OCI-LY1 (cell line): ENCODE data around the gene BBS9.

Experiments
- H2AFZ ChIP-seq: fragments of 200-600 bp; sonication (generic), shearing (Covaris generic); 2 replicates; pipeline ENCODE4 v1.6.0; 2014; ENCODE audit warnings: antibody characterized with exemption, mild to moderate bottlenecking, low read length
- H3F3A ChIP-seq: fragments of 200-600 bp; sonication (generic), shearing (Covaris generic); 2 replicates; pipeline ENCODE4 v1.6.0; 2014; ENCODE audit warnings: mild to moderate bottlenecking, antibody characterized with exemption, low read length, moderate library complexity; ENCODE audit not compliant: insufficient read depth
- H3K27ac ChIP-seq: fragments of 200-600 bp; sonication (generic); 2 replicates; pipeline ENCODE4 v1.5.1; 2014; ENCODE audit warnings: low read length, mixed run types, mild to moderate bottlenecking, low read depth; ENCODE audit not compliant: poor library complexity, severe bottlenecking
- H3K27me3 ChIP-seq: fragments of 200-600 bp; sonication (generic); 2 replicates; pipeline ENCODE4 v1.6.0; 2014; ENCODE audit warnings: antibody characterized with exemption, mild to moderate bottlenecking, low read length, moderate library complexity; ENCODE audit not compliant: insufficient read depth
- H3K36me3 ChIP-seq: fragments of 200-600 bp; sonication (generic); 2 replicates; pipeline ENCODE4 v1.6.1; 2014; ENCODE audit warnings: mild to moderate bottlenecking, antibody characterized with exemption, low read length, moderate library complexity, mixed read lengths; ENCODE audit not compliant: insufficient read depth
- H3K4me1 ChIP-seq: fragments of 200-600 bp; sonication (generic); 2 replicates; pipeline ENCODE4 v1.5.1; 2014; ENCODE audit warnings: mild to moderate bottlenecking, low read length, moderate library complexity; ENCODE audit not compliant: insufficient read depth, severe bottlenecking
- H3K4me2 ChIP-seq: fragments of 200-600 bp; sonication (generic), shearing (Covaris generic); 2 replicates; pipeline ENCODE4 v1.6.1; 2014; ENCODE audit warnings: low read length
- H3K4me3 ChIP-seq: fragments of 200-600 bp; sonication (generic); 2 replicates; pipeline ENCODE4 v1.5.1; 2014; ENCODE audit warnings: low read length, low read depth, mild to moderate bottlenecking, mixed read lengths; ENCODE audit not compliant: poor library complexity, severe bottlenecking
- H3K79me2 ChIP-seq: fragments of 200-600 bp; shearing (Covaris generic); 2 replicates; pipeline ENCODE4 v1.6.1; 2016; ENCODE audit warnings: mixed run types, low read length, mixed read lengths; ENCODE audit not compliant: insufficient read depth
- H3K9ac ChIP-seq: fragments of 200-600 bp; sonication (generic), shearing (Covaris generic); 2 replicates; pipeline ENCODE4 v1.6.1; 2014; ENCODE audit warnings: mild to moderate bottlenecking, low read length, mixed read lengths
- H3K9me2 ChIP-seq: fragments of 200-600 bp; sonication (generic), shearing (Covaris generic); 2 replicates; pipeline ENCODE4 v1.6.1; 2014; ENCODE audit warnings: low read depth, mild to moderate bottlenecking, low read length, mixed read lengths
- H3K9me3 ChIP-seq: fragments of 200-600 bp; shearing (Covaris generic); 2 replicates; pipeline ENCODE4 v1.6.1; 2014; ENCODE audit warnings: low read length, mixed read lengths
- H4K20me1 ChIP-seq: fragments of 200-600 bp; sonication (generic), shearing (Covaris generic); 2 replicates; pipeline ENCODE4 v1.6.0; 2016; ENCODE audit warnings: mild to moderate bottlenecking, low read length; ENCODE audit not compliant: insufficient read depth
- CTCF ChIP-seq: fragments of 200-600 bp; sonication (generic), shearing (Covaris generic); IDR thresholded peaks from 2 replicates; pipeline ENCODE4 v1.5.1; 2017; ENCODE audit warnings: mild to moderate bottlenecking, antibody characterized with exemption, low read length, moderate library complexity, mixed read lengths
- EZH2 ChIP-seq: fragments of 200-600 bp; sonication (generic), shearing (Covaris generic); IDR thresholded peaks from 2 replicates; pipeline ENCODE4 v1.8.0; 2017; ENCODE audit warnings: borderline replicate concordance, mixed run types, mild to moderate bottlenecking, antibody characterized with exemption, low read length, moderate library complexity, mixed read lengths

Gene BBS9

GRCh38 chr7:33449847-33450246 lies 320.5 kb downstream of the BBS9 start:
- H3F3A ChIP-seq, result no peaks in the 10 kb centered on the region
- TF ChIP-seq EZH2, result no peak
- TF ChIP-seq CTCF, result no peak
- no peaks in the 10 kb centered on the region for H3K79me2 ChIP-seq
- H3K27ac ChIP-seq, result no peak overlapping the region
- no peak overlapping the region for H3K4me3 ChIP-seq
- H3K4me2 ChIP-seq, result no peak overlapping the region
- no peaks in the 10 kb centered on the region for H3K9me3 ChIP-seq
- no peaks in the 10 kb centered on the region for H4K20me1 ChIP-seq
- no peak overlapping the region for H3K9ac ChIP-seq
- no peaks in the 10 kb centered on the region for H3K4me1 ChIP-seq
- no peaks in the 10 kb centered on the region for H3K27me3 ChIP-seq
- H2AFZ ChIP-seq, result no peak overlapping the region
- H3K9me2 ChIP-seq, result no peaks in the 10 kb centered on the region
- no peaks in the 10 kb centered on the region for H3K36me3 ChIP-seq

- Histone ChIP-seq H3F3A (no peaks in the 10 kb centered on the region), H3K9me3 (no peaks in the 10 kb centered on the region), H3K4me2 (no peak overlapping the region), H3K27me3 (no peaks in the 10 kb centered on the region), H3K79me2 (no peaks in the 10 kb centered on the region), H2AFZ (no peak overlapping the region), H3K4me1 (no peaks in the 10 kb centered on the region), H3K9ac (no peak overlapping the region), H3K27ac (no peak overlapping the region), H3K9me2 (no peaks in the 10 kb centered on the region), H3K36me3 (no peaks in the 10 kb centered on the region), H4K20me1 (no peaks in the 10 kb centered on the region), H3K4me3 (no peak overlapping the region)
- TF ChIP-seq EZH2, result no peak
- TF ChIP-seq CTCF, result no peak
Observed at GRCh38 chr7:33452805-33453502, 323.6 kb downstream of the BBS9 start.

- Histone ChIP-seq H4K20me1 (no peaks in the 10 kb centered on the region), H3K9me2 (no peaks in the 10 kb centered on the region), H3F3A (no peaks in the 10 kb centered on the region), H3K9ac (no peak overlapping the region), H2AFZ (no peak overlapping the region), H3K4me2 (no peak overlapping the region), H3K4me3 (no peak overlapping the region), H3K27me3 (no peaks in the 10 kb centered on the region), H3K27ac (no peak overlapping the region), H3K79me2 (no peaks in the 10 kb centered on the region), H3K9me3 (no peaks in the 10 kb centered on the region), H3K36me3 (no peaks in the 10 kb centered on the region), H3K4me1 (no peaks in the 10 kb centered on the region)
- no peak for TF ChIP-seq EZH2
Observed at GRCh38 chr7:33457039-33457438, 327.7 kb downstream of the BBS9 start.

- Histone ChIP-seq H3K27me3 (no peaks in the 10 kb centered on the region), H3K9me3 (no peaks in the 10 kb centered on the region), H3K27ac (no peak overlapping the region), H3F3A (no peaks in the 10 kb centered on the region), H3K4me3 (no peak overlapping the region), H3K4me1 (no peaks in the 10 kb centered on the region), H4K20me1 (no peaks in the 10 kb centered on the region), H2AFZ (no peak overlapping the region), H3K9me2 (no peaks in the 10 kb centered on the region), H3K4me2 (no peak overlapping the region), H3K9ac (no peak overlapping the region), H3K36me3 (no peaks in the 10 kb centered on the region), H3K79me2 (no peaks in the 10 kb centered on the region)
- no peak for TF ChIP-seq EZH2
- no peak for TF ChIP-seq CTCF
Observed at GRCh38 chr7:33458581-33458980, 329.2 kb downstream of the BBS9 start.
